MV-4-11 (cell line): ENCODE data around the gene FSTL4.
A peak's percentile ranks its signal among the peaks of the same experiment; 100 is the strongest.

Experiments used
- DNase-seq: peaks from one replicate; lab custom pipeline; 2025; lab: John Stamatoyannopoulos, UW

FSTL4 gene

GRCh38 chr5:133241179-133242092 is 370.9 kb downstream of the FSTL4 start:
- DNase-seq: peak; percentile 64

DNA sequence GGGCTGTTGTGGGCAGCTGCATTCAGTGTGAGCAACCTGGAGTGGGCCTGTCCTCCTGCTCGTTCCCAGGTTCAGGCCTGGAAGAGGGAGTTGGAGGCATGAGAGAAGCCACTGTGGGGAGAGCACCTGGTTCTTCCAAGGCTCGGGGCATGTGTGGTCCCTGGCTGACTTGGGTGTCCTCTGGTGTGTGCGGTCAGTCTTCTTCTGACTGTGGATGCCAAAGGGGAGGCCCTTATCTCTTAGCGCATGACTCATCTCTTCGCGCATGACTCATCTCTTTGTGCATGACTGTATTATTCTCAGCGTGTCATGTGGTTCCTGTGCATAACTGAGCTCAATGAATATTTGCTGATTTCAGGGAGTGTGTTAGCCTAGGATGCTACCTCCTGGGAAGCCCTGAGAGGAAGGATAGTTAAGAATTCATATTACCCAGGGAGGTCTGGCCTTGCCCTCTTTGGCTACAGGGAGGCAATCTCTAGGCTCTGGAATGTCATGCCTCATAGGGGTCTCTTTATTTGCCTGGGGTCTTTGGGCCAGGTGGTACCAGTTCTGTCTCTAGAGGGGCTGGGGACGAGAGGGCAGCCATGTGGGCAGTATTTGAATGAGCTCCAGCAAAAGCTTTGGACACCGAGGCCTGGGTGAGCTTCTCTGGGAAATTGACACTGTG is 371.8 kb downstream of the FSTL4 start:
- peak; percentile 94 for DNase-seq

DNA sequence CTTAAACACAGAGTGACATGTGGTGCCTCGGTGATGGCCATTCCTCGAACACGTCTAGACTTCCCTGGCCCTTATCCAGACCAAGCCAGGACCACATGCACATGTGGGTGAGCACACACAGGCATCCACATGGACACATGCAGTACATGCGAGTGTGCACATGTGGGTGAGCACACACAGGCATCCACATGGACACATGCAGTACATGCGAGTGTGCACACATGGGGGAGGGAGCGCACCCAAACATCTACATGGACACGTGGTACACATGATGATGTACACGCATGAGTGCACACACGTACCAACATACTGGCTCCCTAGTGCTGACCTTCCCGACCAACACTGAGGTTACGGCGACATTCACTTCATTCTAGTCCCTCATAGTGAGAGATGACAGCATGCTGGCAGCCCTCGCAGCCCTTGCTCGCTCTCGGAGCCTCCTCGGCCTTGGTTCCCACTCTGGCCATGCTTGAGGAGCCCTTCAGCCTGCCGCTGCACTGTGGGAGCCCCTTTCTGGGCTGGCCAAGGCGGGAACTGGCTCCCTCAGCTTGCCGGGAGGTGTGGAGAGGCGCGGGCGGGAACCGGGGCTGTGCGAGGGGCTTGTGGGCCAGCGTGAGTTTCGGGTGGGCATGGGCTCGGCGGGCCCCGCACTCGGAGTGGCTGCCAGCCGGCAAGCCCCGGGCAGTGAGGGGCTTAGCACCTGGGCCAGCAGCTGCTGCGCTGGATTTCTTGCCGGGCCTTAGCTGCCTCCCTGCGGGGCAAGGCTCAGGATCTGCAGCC is 373.7 kb downstream of the FSTL4 start:
- no peak for DNase-seq

DNA sequence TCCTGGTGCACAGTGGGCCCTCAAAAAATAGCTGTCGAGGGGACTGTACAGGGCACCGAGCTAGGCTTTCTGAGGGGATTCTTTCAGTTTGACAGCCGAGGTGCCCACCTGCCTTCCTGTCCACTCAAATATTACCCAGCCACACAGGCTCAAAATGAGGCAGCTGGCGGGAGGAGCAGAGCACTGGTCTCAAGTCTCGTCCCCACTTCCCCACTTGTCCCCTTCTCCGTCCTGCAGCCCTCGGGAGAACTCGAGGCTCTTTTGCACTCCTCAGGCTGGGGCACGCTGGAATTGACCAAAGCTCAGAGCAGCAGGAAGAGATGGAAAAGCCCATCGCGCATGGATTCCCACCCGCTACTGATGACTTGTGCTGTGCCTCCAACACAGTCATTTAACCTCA is 375.4 kb downstream of the FSTL4 start:
- no peak for DNase-seq

GRCh38 chr5:133236541-133236951 is 375.8 kb downstream of the FSTL4 start:
- DNase-seq: no peak

DNA sequence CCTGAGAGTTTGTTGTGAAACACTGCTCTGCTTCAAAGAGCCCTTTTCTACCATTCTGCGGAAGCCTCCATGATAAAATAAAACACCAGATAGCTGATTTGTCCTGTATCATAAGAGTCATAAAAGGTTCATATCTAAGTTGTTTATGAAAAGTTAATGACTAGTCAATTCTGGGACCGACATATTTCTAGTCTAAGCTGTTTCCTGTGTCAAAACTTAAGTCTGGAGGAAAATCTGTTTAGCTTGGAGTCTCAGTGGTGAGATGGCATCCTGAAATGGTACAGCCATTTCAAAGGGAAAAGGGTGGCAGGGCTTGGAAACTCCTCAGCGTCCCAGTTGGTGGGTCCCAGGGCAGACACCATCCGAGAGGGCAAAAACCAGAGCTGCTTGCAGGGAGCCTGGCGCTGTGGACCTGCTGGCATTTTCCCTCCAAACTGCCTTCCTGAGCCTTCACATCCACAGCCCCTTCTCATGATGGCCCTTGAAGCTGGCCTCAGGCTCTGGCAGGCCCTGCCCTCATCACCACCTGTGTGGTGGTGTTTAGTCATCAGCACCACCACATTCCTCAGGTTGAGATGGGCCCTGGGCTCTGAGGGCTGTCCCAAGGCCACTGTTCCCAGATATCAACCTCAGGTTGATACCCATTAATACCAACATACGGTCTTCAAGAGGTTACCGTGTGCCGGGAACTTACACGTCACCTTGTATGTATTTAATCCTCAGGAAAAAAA is 376.5 kb downstream of the FSTL4 start:
- DNase-seq: no peak

DNA sequence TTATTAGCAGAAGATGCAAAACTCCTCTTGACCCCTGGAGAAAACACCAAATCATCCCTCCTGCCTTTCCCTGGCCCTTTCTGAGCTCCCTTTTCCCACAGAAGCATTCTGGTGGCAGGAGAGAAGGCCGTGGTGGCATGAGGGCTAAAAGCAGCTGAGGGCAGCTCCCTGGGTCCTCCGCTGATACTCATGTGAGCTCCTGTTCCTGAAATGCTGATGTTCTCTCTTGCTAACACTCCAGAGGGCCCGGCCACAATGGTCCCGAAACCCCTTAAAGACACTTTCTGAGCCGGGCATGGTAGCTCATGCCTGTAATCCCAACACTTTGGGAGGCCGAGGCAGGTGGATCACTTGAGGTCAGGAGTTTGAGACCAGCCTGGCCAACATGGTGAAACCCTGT is 377.4 kb downstream of the FSTL4 start:
- DNase-seq: no peak

DNA sequence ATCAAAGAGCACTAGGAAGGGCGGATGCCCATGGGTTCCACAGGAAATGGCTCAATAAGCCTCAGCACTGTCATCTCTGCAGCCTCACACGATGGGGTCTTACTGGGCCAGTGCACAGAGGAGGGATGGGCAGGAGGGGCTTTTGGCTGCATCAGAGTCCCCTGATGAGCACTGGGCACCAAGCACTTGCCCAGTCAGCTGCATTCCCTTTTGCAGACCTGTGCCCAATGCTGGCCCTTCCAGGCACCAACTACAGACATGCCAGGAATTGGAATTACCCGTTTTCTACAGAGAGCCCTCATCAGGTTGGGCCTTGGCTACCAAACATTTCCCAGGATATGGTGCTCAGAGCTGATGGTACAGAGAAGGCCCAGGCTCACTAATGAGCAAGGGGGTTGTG is 378.1 kb downstream of the FSTL4 start:
- DNase-seq: no peak

- DNase-seq: no peak
Measured at GRCh38 chr5:133233616-133234015, 378.7 kb downstream of the FSTL4 start.

DNA sequence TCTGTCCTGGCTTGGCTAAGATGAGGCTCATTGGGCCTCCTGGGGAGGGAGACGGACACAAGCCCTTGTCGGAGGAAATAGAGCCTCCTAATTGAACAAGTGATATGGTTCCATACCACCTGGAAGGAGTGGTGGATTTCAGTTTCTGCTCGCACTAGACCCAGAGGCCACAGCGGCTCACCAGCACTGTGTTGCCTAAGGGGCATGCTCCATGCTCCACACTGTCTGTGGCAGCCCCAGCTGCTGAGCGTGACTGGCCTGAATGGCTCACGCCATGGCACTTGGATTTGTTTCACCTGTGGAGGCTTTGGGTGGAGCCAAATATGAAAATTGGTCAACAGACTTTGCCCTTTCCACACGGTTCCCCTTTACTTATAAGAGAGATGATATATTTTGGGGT is 379.4 kb downstream of the FSTL4 start:
- DNase-seq: no peak

DNA sequence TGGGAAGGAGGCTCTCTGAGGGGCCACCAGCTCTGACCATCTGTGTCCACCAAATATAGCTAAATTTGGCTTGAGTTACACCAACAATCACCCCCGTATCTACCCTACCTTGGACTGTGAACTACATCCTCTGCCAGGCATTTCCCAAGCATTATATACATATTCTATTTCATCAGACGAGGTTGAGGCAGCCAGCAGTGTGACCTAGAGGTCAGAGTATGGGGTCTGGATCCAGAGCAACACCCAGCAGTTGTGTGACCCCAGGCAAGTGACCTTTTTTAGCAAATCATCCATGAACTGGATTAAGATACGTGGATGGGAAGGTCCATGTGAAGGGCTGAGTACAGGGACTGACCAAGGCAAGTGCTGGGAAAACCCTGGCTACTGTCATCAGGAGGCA is 379.9 kb downstream of the FSTL4 start:
- DNase-seq: no peak

GRCh38 chr5:133232011-133232410 is 380.3 kb downstream of the FSTL4 start:
- DNase-seq: peak; percentile 65

DNA sequence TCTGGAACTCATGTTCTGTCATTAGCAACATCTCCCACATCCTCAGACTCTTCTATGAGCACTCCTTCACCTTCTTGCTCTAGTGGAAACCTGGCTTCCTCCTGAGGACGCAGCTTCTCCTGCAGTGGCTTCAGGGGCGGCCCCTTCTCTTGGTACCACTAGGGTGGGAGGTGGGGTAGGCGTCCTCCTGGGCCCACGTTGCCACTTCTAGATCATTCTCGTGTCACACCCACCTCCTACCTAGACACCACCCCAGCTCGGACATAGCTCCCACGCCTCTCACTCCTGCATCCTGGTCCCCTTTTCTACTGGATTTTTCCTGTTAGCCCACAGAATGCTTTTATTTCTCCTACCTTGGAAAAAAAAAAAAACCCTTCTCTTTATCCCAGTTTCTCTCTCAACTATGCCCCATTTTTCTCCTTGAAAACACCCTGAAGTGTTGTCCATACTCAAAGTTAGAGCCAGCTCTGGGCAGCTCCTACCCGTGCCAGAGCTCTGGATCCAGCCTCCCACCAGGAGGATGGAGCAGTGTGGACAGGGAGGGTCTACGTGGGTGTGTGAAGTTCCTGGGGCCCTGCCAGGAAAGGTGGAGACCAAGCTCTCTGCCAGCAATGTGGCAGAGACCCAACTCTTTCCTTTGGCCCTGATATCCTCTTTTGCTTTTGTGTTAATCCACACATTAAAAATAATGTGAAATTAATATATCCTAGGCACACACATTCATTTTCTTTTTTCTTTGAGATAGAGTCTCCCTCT is 381.3 kb downstream of the FSTL4 start:
- DNase-seq: no peak

DNA sequence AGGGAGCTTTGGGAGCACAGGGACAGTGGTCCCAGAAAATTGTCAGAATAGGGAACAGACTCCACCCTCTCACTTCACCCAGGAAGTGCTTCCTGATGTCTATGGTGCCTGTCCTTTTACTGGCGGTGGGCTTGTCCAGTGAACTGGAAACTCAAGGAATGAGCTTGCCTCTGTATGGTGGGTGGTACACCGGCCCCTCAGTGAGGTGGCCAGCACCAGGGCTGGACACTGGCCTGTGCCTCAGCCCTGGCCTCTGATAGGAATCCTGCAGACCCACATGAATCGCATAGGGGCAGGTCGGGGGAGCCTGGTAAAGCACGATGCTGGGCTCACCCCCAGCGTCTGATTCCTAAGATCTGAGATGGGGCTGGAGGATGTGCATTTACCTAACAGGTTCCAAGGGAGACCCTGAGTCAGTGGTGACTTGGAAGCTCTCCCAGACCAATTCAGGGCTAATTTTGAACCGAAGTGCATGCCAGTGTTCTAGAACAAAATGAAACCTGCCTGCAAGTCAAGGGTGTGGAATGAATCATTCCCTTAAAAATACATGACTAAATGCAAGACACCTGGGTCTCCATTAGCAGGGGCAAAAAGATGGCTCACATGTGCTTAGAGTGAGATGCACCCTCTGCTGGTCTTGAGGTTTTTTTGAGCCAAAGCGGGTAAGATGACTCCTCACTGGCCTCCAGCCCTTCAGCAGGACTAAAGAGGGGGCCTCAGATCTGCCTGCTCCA is 382.2 kb downstream of the FSTL4 start:
- DNase-seq: no peak

GRCh38 chr5:133228316-133228715 is 384.0 kb downstream of the FSTL4 start:
- DNase-seq: no peak

GRCh38 chr5:133227897-133228296 is 384.4 kb downstream of the FSTL4 start:
- DNase-seq: no peak

DNA sequence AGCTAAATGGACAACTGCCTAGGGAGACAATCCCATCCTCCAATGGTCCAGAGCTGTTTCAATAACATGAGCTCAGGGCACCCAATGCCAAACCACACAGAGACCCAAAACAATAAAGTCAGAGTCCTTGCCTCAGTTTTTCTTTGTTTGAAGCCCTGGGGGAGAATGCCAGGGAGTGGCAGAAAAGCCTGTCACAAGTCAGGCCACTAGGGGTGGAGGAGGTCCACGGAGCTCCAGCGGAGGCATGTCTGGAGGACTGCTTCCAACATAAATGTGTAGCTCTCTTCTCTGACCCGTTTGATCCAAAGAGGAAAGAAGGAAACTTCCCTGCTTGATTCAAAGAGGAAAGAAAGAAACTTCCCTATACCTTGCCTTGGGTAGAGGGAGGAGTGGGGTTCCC is 385.3 kb downstream of the FSTL4 start:
- no peak for DNase-seq

- no peak for DNase-seq
Measured at GRCh38 chr5:133226186-133226585, 386.2 kb downstream of the FSTL4 start.

- no peak for DNase-seq
Measured at GRCh38 chr5:133225671-133226152, 386.6 kb downstream of the FSTL4 start.

DNA sequence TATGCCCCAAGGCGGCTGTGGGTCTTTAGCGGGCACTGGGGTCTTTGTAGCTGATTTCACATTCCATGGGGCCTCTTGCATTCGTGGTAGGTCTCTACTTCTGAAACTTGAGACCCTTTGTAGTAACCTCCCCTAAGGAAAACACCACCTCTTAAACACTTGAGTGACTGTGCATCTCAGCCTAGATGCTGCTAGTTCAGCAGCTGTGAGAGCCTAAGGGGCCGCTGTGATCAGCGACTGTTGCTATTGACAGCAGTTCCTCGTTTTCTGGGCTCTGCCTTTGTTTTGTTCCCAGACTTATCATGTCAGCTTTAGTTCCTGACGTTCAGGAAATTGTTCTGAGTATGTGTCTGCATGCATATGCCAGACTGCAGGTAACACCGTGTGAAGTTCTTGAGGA is 389.4 kb downstream of the FSTL4 start:
- no peak for DNase-seq
